Astrocyte of the spinal cord (primary cell): ENCODE measurements around the gene TGIF2.
A peak's percentile ranks its signal among the peaks of the same experiment; 100 is the strongest.

Experiments used
- DNase-seq: peaks from one replicate; pipeline ENCODE4 v3.0.0; 2011; ENCODE audit warnings: low read depth, low spot score
- H3K4me3 ChIP-seq: 2 replicates; pipeline ENCODE4 v1.5.1; 2011; ENCODE audit warnings: low read depth, mild to moderate bottlenecking, low read length, moderate library complexity
- in situ Hi-C: cut with HindIII; loops from 2 replicates; pipeline ENCODE4 v1.10.0; 2017; ENCODE audit warnings: low sequenced_read_pairs
- TF ChIP-seq, protein P1 (sequence below): IDR thresholded peaks from 2 replicates; pipeline ENCODE4 v1.5.1; 2012; ENCODE audit warnings: low read depth, mild to moderate bottlenecking, low read length, inconsistent platforms

TGIF2 gene

DNA sequence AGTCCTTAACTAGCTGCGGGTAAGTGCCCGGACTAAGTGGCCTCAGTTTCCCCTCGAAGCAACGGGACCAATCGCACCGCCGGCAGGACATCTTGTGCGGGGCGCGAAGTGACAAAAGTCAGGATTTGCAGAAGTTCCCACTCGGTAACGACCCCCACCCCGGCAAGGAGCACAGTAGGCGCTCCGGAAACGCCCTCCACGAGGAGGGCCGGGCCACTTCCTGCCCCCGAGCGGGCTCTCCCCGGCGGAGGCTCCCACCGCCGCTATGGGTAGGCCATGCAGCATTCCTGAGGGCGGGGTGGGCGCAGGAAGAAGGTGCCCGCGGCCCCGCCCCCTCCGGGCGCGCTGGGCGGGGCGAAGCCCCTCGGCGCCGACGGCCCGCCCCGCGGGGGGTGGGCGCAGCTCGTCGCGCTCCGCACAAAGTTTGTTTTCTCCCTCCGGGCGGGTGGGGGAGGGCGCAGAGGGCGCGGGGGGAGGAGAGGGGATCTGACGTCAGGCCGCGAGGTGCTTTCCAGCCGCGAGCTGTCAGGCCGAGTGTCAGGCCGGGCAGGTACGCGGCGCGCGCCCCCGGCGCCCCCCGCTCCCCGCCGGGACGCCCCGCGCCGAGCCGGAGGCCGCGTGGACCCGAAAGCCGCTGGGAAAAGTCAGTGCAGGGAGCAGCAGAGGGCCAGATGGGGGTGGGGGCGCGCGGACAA lies at the start of gene TGIF2:
Gene TGIF2, plus strand, starts transcription at position 495 of the 695 bp plus-strand sequence. CDS start 5,178 bp downstream, outside the sequence.
- peak within 1 kb of the TSS; percentile 77 for H3K4me3 ChIP-seq
- TF ChIP-seq, protein P1, sequence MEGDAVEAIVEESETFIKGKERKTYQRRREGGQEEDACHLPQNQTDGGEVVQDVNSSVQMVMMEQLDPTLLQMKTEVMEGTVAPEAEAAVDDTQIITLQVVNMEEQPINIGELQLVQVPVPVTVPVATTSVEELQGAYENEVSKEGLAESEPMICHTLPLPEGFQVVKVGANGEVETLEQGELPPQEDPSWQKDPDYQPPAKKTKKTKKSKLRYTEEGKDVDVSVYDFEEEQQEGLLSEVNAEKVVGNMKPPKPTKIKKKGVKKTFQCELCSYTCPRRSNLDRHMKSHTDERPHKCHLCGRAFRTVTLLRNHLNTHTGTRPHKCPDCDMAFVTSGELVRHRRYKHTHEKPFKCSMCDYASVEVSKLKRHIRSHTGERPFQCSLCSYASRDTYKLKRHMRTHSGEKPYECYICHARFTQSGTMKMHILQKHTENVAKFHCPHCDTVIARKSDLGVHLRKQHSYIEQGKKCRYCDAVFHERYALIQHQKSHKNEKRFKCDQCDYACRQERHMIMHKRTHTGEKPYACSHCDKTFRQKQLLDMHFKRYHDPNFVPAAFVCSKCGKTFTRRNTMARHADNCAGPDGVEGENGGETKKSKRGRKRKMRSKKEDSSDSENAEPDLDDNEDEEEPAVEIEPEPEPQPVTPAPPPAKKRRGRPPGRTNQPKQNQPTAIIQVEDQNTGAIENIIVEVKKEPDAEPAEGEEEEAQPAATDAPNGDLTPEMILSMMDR: no peak
- peak; percentile 81 for DNase-seq
- in situ Hi-C loops: no loop called here

DNA sequence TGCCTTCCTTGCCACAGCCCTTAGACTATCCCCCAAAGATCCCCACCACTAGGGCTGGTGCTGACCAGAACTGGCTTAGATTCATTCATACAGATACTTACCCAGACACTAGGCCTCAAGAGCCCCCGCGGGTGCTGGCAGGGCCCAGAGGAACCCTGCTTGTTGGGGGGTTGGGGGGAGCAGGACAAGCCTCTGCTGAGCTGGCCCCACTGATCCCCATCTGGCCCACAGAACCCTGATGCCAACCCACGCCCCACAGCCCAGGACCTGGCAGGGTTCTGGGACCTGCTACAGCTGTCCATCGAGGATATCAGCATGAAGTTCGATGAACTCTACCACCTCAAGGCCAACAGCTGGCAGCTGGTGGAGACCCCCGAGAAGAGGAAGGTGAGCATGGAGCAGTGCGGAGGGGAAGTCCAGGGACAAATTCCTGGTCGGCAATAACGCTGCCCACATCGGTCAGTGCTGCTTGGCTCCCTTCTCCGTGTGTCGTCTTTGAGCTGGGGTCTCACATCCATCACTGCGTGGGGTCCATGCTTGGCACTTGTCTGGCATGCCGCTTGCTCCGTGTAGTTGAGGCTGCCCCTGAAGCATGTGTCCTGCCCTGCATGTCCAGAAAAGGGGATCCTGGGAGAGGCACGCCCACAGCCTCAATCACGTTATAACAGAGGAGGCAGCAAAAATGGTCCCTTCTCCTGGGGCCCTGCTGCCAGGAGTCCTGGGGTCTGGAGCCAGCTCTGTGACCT lies 47.6 kb upstream of the TGIF2 start:
- TF ChIP-seq, protein P1: no peak
- DNase-seq: no peak
- in situ Hi-C loops: no loop called here
- no peak overlapping the region for H3K4me3 ChIP-seq

DNA sequence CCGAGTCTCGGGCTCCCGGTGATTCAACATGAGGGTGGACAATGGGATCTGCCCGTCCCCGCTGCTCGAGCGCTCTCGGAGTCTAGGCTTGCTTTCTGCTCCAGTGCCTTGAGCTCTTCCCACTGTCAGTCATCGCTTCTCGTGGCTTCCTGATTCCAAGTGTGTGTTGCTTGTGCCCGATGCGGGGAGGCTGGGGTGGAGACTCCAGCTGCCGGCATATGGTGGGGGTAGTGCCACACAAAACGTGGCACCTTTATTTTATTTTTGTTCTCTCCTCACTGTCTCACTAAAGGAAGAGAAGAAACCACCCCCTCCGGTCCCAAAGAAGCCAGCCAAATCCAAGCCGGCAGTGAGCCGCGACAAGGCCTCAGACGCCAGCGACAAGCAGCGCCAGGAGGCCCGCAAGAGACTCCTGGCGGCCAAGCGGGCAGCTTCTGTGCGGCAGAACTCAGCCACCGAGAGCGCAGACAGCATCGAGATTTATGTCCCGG lies 46.8 kb upstream of the TGIF2 start:
- TF ChIP-seq, protein P1: no peak
- in situ Hi-C loops: no loop called here
- DNase-seq: no peak
- no peak overlapping the region for H3K4me3 ChIP-seq

DNA sequence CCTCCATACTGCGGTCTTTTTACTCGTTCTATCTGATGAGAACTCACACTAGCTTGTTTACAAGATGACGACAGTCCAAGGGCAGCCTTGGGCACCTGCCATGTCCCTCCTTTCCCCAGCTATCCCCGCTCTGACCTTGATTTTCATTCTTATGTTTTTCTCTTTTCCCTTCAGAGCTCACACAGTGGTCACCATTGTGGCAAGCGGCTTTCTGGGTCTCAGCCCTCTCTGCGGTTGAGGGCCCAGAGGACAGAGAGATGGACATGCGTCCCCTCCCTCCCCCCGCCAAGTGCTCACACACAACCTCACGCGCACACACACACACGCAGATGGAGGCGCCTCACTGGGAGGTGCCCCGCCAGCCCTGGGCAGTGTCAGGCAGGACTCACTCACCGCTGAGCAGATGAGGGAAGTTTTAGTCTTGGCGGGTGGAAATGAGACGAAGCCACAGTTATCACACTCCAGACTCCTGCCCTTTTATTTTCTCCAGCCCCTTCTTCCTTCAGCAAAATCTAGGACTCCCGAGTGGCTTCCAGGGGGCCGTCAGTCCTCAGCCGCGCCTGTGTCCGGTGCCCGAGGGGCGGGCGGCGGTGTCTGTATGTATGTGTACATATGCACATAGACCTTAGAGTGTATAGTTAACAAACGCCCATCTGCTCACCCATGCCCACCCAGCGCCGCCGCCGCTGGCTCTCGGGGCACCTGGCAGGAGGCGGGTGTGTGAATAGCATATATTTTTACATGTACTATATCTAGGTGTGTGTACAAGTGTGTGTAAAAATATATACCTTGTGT lies 45.9 kb upstream of the TGIF2 start:
- no peak overlapping the region for H3K4me3 ChIP-seq
- in situ Hi-C loops: no loop called here
- TF ChIP-seq, protein P1: no peak
- DNase-seq: no peak

DNA sequence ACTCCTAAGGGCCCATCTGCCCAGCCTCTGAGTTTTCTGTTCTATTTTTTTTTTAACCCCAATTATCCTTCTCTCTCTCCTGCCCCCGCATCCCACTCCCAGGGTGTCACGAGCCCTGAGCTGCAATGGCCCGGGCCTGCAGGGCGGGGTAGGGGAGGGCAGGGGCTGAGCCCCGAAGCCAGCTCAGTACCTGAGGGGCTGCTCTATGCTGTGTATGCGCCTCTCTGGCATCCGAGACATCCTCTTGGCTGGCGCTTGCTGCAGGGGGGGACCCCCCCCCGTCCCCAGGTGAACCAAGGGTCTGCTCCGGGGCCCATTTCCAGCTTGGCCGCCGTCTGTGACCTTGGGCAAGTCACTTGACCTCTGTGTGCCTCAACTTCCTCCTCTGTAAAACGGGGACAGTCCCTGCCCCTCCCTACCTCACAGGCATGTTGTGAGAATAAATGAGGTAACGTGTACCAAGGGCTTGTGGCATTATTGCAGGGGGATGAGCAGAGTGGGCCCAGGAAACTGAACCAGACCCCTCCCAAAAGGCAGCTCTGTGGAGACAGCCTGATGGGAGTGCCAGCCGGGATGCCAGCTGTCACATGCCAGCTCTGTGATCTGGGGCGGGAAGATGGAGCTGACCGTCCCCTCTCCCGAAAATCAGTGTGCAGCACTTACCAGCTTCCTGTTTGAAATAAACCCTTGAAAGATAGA lies 45.1 kb upstream of the TGIF2 start:
- DNase-seq: no peak
- in situ Hi-C loops: no loop called here
- H3K4me3 ChIP-seq: no peak overlapping the region
- TF ChIP-seq, protein P1: no peak
